Measurements from ENCODE around the gene HINT3.

- TF ChIP-seq CTCF (IDR thresholded peaks at IDR 0.05): no peak
- no peak for TF ChIP-seq POLR2A (IDR thresholded peaks at IDR 0.05)
Measured at GRCh38 chr6:125954735-125955339, 1.7 kb upstream of the HINT3 start.

Measured in body of pancreas (tissue), 4 donors.